ENCODE measurements around the gene RCAN2.

Gene RCAN2

DNA sequence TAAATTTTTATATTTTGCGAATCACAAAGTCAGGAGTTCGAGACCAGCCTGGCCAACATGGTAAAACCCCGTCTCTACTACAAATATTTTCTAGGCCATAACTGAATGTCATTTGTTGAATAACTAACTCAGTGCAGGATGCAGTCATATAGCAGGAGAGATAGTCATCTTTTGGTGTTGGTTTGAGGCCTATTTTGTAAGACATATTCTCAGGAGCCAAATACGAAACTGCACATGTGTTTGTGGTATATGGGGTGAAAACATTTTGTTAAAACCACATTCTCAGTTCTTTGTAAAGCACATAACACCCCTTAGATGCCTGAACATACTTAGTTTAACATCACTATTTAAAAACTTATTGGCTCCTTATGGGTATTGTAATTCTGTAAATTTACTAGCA lies 315.8 kb downstream of the RCAN2 start:
- in situ Hi-C loops (cut with HindIII; ENCODE audit: low sequenced_read_pairs), result no loop called here

DNA sequence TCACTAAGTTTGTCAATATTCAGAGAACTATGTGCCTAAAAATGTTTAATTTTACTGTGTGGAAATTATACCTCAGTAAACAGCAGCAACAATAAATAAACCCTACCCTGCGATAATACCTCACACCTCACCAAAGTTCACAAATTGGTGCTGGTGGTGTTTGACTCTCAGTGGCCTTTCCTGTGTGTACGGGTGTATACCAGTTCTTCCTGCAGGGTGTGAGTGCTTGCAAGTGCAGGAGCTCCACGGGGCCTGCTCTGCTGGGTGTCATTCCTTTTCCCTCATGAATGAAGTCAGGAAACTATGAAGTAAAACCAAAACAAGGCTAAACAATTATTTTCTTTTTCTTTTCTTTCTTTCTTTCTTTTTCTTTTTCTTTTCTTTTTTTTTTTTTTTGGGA lies 316.3 kb downstream of the RCAN2 start:
- in situ Hi-C loops (cut with HindIII; ENCODE audit: low sequenced_read_pairs), result no loop called here

DNA sequence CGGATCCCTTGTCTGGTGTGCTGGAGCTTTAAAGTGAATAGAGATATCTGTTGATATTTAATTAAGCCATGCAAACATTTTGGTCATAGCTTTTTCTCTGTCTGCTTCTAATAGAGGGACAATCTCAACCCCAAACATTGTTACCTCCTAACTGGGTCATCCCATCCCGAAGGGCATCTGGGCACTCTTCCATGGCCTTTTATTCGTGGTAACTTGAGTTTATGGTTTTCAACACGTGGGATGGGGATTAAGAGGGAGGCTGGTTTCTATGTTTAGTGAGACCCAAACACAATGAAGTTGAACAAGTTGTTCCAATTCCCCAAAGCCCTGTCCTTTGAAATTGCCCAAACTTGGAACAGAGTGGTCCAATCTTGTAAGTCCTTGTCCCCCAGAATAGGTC lies 319.1 kb downstream of the RCAN2 start:
- in situ Hi-C loops (cut with HindIII; ENCODE audit: low sequenced_read_pairs), result no loop called here

Data from DLD1 (cell line).